WERI-Rb-1 (cell line): ENCODE data around the gene PTPRM.

Experiments
- DNase-seq: peaks from one replicate; pipeline ENCODE4 v3.0.0-alpha.2; 2020
- H3K27ac ChIP-seq: fragments of 250-450 bp; sonication (Bioruptor Pico); 2 replicates; pipeline ENCODE4 v1.5.1; 2020; ENCODE audit warnings: mild to moderate bottlenecking, moderate library complexity
- H3K27me3 ChIP-seq: fragments of 250-450 bp; sonication (Bioruptor Pico); 2 replicates; pipeline ENCODE4 v1.5.1; 2021; ENCODE audit warnings: mild to moderate bottlenecking, low read depth, moderate library complexity; ENCODE audit not compliant: insufficient read depth, severe bottlenecking
- H3K36me3 ChIP-seq: fragments of 250-450 bp; sonication (Bioruptor Pico); 2 replicates; pipeline ENCODE4 v1.5.1; 2020; ENCODE audit warnings: mild to moderate bottlenecking, moderate library complexity
- H3K4me3 ChIP-seq: 2 replicates; pipeline ENCODE4 v1.5.1; 2011; ENCODE audit warnings: low read depth, mild to moderate bottlenecking, control low read depth, low read length
- H3K9me3 ChIP-seq: fragments of 250-450 bp; sonication (Bioruptor Pico); 2 replicates; pipeline ENCODE4 v1.5.1; 2021; ENCODE audit warnings: mild to moderate bottlenecking, moderate library complexity; ENCODE audit not compliant: severe bottlenecking
- TF ChIP-seq, protein P1 (sequence below): IDR thresholded peaks from 2 replicates; pipeline ENCODE4 v1.5.1; 2011; ENCODE audit warnings: low read depth, mild to moderate bottlenecking, control low read depth, inconsistent platforms, low read length

The PTPRM gene

DNA sequence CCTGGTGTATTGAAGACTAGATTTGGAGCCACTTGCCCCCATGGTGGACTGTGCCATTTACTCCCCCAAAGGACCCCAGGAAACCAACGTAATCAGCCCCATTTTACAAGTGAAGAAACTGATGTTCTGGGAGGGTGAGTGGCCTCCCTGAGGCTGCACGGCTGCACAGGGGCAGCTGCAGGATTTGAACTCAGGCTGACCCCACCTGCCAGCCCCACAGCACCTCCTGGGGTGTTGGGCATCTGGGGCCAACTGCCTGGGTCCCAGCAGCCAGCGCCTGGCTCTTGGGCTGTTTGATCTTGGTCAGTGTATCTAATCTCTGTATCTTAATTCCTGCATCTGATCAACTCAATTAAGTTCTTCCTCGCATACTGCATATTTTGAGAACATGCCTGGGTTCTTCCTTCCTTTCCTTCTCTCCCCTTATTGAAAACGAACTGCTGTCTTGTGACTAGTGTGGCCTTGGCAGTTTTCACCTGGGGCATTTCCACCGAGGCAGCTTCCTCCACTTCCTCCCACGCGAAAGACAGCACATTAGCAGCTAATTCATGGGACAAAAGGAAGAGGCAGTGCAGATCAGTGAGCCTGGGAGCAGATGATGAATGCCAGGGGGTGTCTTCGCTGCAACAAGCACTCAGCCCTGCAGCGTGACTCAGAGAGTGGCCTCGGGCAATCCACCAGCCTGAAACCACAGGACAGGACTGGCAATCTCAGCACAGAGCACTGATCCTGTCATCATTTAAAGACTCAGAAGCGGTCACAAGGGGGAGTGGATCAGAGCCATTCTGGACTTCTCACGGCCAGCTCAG lies 858.0 kb downstream of the PTPRM start:
- no peaks in the 10 kb centered on the region for H3K9me3 ChIP-seq
- no peak overlapping the region for H3K4me3 ChIP-seq
- no peaks in the 10 kb centered on the region for H3K36me3 ChIP-seq
- no peaks in the 10 kb centered on the region for H3K27me3 ChIP-seq
- TF ChIP-seq, protein P1, sequence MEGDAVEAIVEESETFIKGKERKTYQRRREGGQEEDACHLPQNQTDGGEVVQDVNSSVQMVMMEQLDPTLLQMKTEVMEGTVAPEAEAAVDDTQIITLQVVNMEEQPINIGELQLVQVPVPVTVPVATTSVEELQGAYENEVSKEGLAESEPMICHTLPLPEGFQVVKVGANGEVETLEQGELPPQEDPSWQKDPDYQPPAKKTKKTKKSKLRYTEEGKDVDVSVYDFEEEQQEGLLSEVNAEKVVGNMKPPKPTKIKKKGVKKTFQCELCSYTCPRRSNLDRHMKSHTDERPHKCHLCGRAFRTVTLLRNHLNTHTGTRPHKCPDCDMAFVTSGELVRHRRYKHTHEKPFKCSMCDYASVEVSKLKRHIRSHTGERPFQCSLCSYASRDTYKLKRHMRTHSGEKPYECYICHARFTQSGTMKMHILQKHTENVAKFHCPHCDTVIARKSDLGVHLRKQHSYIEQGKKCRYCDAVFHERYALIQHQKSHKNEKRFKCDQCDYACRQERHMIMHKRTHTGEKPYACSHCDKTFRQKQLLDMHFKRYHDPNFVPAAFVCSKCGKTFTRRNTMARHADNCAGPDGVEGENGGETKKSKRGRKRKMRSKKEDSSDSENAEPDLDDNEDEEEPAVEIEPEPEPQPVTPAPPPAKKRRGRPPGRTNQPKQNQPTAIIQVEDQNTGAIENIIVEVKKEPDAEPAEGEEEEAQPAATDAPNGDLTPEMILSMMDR, result no peak
- no peak for DNase-seq
- no peak overlapping the region for H3K27ac ChIP-seq

DNA sequence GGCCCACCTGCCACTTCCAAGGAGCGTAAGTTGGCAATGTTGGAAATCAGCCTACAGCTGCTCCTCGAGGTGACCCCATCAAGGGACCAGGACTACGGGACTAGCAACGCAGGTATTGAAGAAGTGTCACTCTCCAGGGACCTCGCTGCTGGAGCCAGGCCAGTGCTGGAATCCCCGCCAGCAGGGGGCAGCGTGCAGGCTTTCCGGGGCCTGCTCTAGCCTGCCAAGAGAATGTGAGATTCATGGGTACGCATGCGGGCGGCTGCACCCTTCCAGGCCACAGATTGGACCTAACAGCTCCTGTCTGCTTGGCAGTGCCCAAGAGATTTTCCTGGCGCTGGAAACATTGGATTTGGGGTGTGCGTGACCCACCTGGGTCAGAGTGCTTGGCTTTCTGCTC lies 859.3 kb downstream of the PTPRM start:
- peak; percentile 23 for DNase-seq
- Histone ChIP-seq H3K4me3 (no peak overlapping the region), H3K9me3 (no peaks in the 10 kb centered on the region), H3K36me3 (no peaks in the 10 kb centered on the region), H3K27ac (no peak overlapping the region), H3K27me3 (no peaks in the 10 kb centered on the region)
- TF ChIP-seq, protein P1, result peak; percentile 63

DNA sequence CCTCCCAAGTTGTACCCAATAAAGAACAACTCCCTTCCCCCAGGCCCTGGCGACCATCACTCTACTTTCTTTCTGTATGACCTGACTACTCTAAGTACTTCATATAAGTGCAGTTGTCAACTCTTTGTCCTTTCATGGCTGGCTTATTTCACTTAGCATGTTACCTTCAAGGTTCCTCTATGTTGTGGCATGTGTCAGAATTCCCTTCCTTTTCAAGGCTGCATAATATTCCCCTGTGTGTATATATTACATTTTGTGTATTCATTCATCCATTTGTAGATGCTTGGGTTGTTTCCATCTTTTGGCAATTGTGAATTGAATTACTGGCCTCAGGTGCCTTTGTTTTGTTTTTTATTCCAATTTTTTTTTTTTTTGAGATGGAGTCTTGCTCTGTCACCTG lies 860.2 kb downstream of the PTPRM start:
- Histone ChIP-seq H3K27me3 (no peaks in the 10 kb centered on the region), H3K27ac (no peak overlapping the region), H3K36me3 (no peaks in the 10 kb centered on the region), H3K9me3 (no peaks in the 10 kb centered on the region), H3K4me3 (no peak overlapping the region)
- TF ChIP-seq, protein P1, result no peak
- DNase-seq, result no peak

DNA sequence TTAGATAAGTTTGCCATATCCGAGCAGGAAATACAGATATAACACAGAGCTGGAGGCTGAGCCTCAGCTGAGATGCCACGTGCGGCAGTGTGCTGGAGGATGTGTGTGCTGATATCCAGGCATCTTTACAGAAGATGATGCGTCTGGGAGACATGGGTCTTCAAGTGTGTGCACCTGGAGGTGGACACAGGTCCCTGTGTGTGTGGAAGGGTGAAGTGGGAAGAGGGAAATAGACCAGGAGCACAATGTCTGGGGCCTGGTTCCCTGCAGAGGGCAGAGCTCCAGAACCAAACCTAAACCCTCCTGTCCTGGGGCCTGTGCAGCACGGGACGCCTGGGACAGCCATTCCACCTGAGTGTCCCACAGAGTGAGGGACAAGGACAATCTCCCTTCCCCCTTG lies 861.8 kb downstream of the PTPRM start:
- H3K36me3 ChIP-seq, result no peaks in the 10 kb centered on the region
- H3K27ac ChIP-seq, result no peak overlapping the region
- no peaks in the 10 kb centered on the region for H3K27me3 ChIP-seq
- H3K4me3 ChIP-seq, result no peak overlapping the region
- TF ChIP-seq, protein P1, result no peak
- H3K9me3 ChIP-seq, result no peaks in the 10 kb centered on the region
- DNase-seq, result no peak

DNA sequence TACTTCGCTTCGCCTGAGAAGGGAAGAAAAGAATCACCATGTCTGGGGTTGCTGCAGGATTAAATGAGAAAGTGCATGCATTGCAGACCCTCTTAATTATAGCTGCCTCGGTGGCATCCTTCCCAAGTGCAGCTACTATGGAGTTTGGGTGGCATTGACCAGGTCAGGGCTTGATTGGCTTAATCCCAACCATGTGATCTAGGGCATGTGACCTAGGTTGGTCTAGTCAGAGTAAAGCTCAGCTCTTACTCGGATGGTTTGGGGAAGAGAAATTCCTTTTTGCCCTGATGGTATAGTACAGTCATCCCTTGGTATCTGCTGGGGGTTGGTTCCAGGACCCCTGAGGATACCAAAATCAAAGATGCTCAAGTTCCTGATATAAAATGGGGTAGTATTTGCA lies 863.9 kb downstream of the PTPRM start:
- Histone ChIP-seq H3K27ac (no peak overlapping the region), H3K36me3 (no peaks in the 10 kb centered on the region), H3K27me3 (no peaks in the 10 kb centered on the region), H3K9me3 (no peaks in the 10 kb centered on the region), H3K4me3 (no peak overlapping the region)
- TF ChIP-seq, protein P1, result no peak
- no peak for DNase-seq

DNA sequence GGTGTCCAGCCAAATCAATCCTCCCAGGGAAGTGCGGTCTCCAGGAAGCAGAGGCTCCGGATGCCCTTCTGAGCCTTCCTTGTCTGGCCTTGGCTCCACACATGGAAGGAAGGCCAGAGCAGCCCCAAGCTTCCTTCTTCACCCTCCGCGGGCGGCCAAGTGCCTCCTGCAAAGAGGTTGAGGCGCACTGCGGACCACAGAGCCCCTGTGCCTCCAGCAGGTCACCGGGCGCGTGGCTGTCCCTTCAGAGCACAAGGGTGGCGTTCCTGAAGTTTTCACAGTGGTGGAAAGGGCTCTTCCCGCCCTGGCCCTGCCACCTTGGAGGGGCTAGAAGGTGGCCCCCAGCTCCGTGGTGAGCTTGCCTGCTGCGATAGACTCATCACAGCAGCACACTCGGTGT lies 866.2 kb downstream of the PTPRM start:
- Histone ChIP-seq H3K4me3 (no peak overlapping the region), H3K9me3 (no peaks in the 10 kb centered on the region), H3K27ac (no peak overlapping the region), H3K36me3 (no peaks in the 10 kb centered on the region), H3K27me3 (no peaks in the 10 kb centered on the region)
- no peak for DNase-seq
- TF ChIP-seq, protein P1, result no peak
